BLaER1 (cell line): ENCODE results near the gene OR9A2.
"Not testable (repeated sequence)": the region's sequence is repeated elsewhere in the genome, so short reads cannot be mapped to it uniquely, and the experiment has no call there.

Source experiments
- H3K27ac ChIP-seq: shearing (Covaris generic); formaldehyde crosslinking; 2 replicates; pipeline ENCODE4 v1.8.1; 2022
- H3K27me3 ChIP-seq: shearing (Covaris generic); formaldehyde crosslinking; 2 replicates; pipeline ENCODE4 v1.8.1; 2022
- H3K36me3 ChIP-seq: shearing (Covaris generic); formaldehyde crosslinking; 2 replicates; pipeline ENCODE4 v1.8.1; 2022
- H3K4me1 ChIP-seq: shearing (Covaris generic); formaldehyde crosslinking; 2 replicates; pipeline ENCODE4 v1.8.1; 2022
- H3K4me2 ChIP-seq: shearing (Covaris generic); formaldehyde crosslinking; 2 replicates; pipeline ENCODE4 v1.8.1; 2022
- H3K4me3 ChIP-seq: shearing (Covaris generic); formaldehyde crosslinking; 2 replicates; pipeline ENCODE4 v1.8.1; 2022
- H3K9ac ChIP-seq: shearing (Covaris generic); formaldehyde crosslinking; 2 replicates; pipeline ENCODE4 v1.8.1; 2022
- H3K9me3 ChIP-seq: shearing (Covaris generic); formaldehyde crosslinking; 2 replicates; pipeline ENCODE4 v1.8.1; 2022
- H4K20me1 ChIP-seq: shearing (Covaris generic); formaldehyde crosslinking; 2 replicates; pipeline ENCODE4 v1.8.1; 2022
- Cebpa-rat ChIP-seq: shearing (Covaris generic); IDR thresholded peaks from 2 replicates; pipeline ENCODE4 v1.8.1; 2022

Gene OR9A2

DNA sequence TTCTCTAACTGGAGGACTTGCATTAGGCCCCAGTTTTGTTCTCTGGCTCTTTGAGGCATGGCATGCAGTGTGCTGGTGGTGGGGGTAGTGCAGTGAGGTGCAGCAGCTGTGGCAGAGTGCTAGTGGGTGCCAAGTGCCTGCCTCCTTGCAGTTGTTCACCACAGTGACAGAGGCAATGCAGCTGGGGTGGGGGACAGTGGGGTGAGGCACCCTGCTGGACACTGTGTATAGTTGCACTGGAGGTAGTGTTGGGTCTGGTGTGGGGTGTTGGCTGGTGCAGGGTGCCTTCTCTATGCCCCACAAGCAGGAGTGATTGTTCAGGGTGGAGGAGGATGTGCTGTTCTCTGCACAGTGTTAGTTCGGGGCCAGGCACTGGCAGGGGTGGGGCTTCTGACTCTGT, 43.1 kb downstream of the OR9A2 start:
- H3K4me2 ChIP-seq = no peak overlapping the region
- no peaks in the 10 kb centered on the region for H4K20me1 ChIP-seq
- peaks cover 26% of the 10 kb centered on the region for H3K9me3 ChIP-seq
- no peaks in the 10 kb centered on the region for H3K4me1 ChIP-seq
- no peak overlapping the region for H3K9ac ChIP-seq
- H3K27ac ChIP-seq = no peak overlapping the region
- no peak for TF ChIP-seq Cebpa-rat
- H3K4me3 ChIP-seq = no peak overlapping the region
- H3K27me3 ChIP-seq = no peaks in the 10 kb centered on the region
- H3K36me3 ChIP-seq = no peaks in the 10 kb centered on the region

DNA sequence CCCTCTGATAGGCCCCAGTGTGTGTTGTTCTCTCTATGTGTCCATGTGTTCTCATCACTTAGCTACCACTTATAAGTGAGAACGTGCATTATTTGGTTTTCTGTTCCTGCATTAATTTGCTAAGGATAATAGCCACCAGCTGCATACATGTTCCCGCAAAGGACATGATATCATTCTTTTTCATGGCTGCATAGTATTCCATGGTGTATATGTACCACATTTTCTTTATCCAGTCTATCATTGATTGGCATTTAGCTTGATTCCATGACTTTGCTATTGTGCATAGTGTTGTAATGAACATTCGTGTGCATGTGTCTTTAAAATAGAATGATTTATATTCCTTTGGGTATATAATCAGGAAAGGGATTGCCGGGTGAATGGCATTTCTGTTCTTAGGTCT, 48.5 kb downstream of the OR9A2 start:
- not testable (repeated sequence) for H3K36me3 ChIP-seq, H4K20me1 ChIP-seq, H3K4me2 ChIP-seq, H3K9ac ChIP-seq, H3K4me3 ChIP-seq, H3K27me3 ChIP-seq, H3K27ac ChIP-seq, H3K4me1 ChIP-seq
- H3K9me3 ChIP-seq = peaks cover 33% of the 10 kb centered on the region
